ENCODE measurements around the gene DTX3. TPM values are rescaled to one million over a fixed set of nuclear protein-coding genes. Genes with fewer than 3 reads are reported as not detected.
A peak's percentile ranks its signal among the peaks of the same experiment; 100 is the strongest.

The DTX3 gene
- total and polyA plus RNA-seq, 2 experiments from 2014 or later: 22.8 to 46.6 TPM

GRCh38 chr12:57605811-57606311, 1.2 kb downstream of the DTX3 start (continued):
- TF ChIP-seq REST (IDR thresholded peaks at IDR 0.05; ENCODE audit: unreplicated experiment) (no peak), ETS1 (IDR thresholded peaks at IDR 0.05) (no peak), JUNB (IDR thresholded peaks at IDR 0.05; ENCODE audit: unreplicated experiment) (no peak), CTCF (conservative IDR thresholded peaks at IDR 0.05; ENCODE audit: low read depth in 2 of 2) (no peak)

- no peak overlapping the region for H2AFZ ChIP-seq
- H3K36me3 ChIP-seq (ENCODE audit: insufficient read depth): peaks cover 11% of the 10 kb centered on the region
- H3K27me3 Mint-ChIP-seq (ENCODE audit: insufficient read depth, low read depth, poor library complexity): peaks cover 36% of the 10 kb centered on the region
- no peak overlapping the region for H3K27ac Mint-ChIP-seq
- peaks cover 37% of the 10 kb centered on the region for H3K4me1 ChIP-seq (ENCODE audit: insufficient read depth)
- no peak overlapping the region for H3K4me3 ChIP-seq
- peaks cover 50% of the 10 kb centered on the region for H3K4me1 Mint-ChIP-seq
- H4K20me1 ChIP-seq (replicated peaks; ENCODE audit: insufficient read depth): no peaks in the 10 kb centered on the region; the same call in 1 of the 2 replicates
- no peak for ATAC-seq
- H3K27me3 ChIP-seq (ENCODE audit: insufficient read depth): peaks cover 26% of the 10 kb centered on the region
- H3K79me2 ChIP-seq (replicated peaks; ENCODE audit: insufficient read depth): peaks cover 12% of the 10 kb centered on the region
- H3K9me2 ChIP-seq (ENCODE audit: insufficient read depth): no peaks in the 10 kb centered on the region
- H3K4me2 ChIP-seq: no peak overlapping the region
- peaks cover 9% of the 10 kb centered on the region; the same call in 1 of the 2 replicates for H3F3A ChIP-seq (replicated peaks; ENCODE audit: low read depth)
- H3K4me3 Mint-ChIP-seq: peak overlapping the region; percentile 87; the same call in 2 of the 3 replicates
- DNase-seq (ENCODE audit: low spot score): no peak
- H3K27ac ChIP-seq (ENCODE audit: low read depth): no peak overlapping the region
- peaks cover 30% of the 10 kb centered on the region for H3K36me3 Mint-ChIP-seq (ENCODE audit: low read depth)
- H3K9me3 Mint-ChIP-seq: no peaks in the 10 kb centered on the region
- no peak for TF ChIP-seq REST (IDR thresholded peaks at IDR 0.05; ENCODE audit: unreplicated experiment)
- TF ChIP-seq ZNF114 (CRISPR knock-in tag; IDR thresholded peaks at IDR 0.05): no peak
- TF ChIP-seq EZH2 (IDR thresholded peaks at IDR 0.05; ENCODE audit: low read depth, unreplicated experiment): no peak
- TF ChIP-seq POLR2AphosphoS5 (IDR thresholded peaks at IDR 0.05; ENCODE audit: low read depth): no peak
- no peak for TF ChIP-seq JUNB (IDR thresholded peaks at IDR 0.05; ENCODE audit: unreplicated experiment)
- TF ChIP-seq EZH2phosphoT487 (IDR thresholded peaks at IDR 0.05; ENCODE audit: unreplicated experiment): no peak
- no peak for TF ChIP-seq ZNF331 (CRISPR knock-in tag; IDR thresholded peaks at IDR 0.05; ENCODE audit: low read depth)
- no peak for TF ChIP-seq ETS1 (IDR thresholded peaks at IDR 0.05)
- TF ChIP-seq CTCF (conservative IDR thresholded peaks at IDR 0.05; ENCODE audit: low read depth in 2 of 2): no peak
- no peak for TF ChIP-seq CREB1 (CRISPR knock-in tag; IDR thresholded peaks at IDR 0.05; ENCODE audit: low read depth)
These were observed 1.8 kb downstream of the DTX3 start for GRCh38 chr12:57606399-57606798.

All from GM23338 (cell line).